ENCODE results near the gene SGCD. TPM values are rescaled to one million over a fixed set of nuclear protein-coding genes. Genes with fewer than 3 reads are reported as not detected.
"Not testable (repeated sequence)": the region's sequence is repeated elsewhere in the genome, so short reads cannot be mapped to it uniquely, and the experiment has no call there.

Gene SGCD
- total RNA-seq, 1 experiment from 2014 or later, result 0.30 TPM

DNA sequence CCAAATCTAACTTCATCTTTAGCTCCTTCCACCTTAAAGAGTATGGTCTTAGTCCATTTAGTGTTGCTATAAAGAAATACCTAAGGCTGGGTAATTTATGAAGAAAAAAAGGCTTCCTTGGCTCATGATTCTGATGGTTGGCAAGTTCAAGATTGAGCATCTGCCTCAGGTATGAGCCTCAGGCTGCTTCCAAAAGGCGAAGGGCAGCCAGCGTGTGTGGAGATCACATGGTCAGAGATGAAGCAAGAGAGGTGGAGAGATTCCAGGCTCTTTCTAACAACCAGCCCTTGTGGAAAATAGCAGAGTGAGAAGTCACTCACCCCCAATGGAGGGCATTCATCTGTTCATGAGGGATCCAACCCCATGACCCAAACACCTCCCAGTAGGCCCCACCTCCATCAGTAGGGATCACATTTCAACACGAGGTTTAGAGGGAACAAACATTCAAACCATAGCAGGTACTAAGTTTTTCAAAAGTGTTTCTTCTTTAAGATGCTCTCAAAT lies 225.9 kb downstream of the SGCD start:
- DNase-seq (ENCODE audit: extremely low read depth, low read depth), result no peak

DNA sequence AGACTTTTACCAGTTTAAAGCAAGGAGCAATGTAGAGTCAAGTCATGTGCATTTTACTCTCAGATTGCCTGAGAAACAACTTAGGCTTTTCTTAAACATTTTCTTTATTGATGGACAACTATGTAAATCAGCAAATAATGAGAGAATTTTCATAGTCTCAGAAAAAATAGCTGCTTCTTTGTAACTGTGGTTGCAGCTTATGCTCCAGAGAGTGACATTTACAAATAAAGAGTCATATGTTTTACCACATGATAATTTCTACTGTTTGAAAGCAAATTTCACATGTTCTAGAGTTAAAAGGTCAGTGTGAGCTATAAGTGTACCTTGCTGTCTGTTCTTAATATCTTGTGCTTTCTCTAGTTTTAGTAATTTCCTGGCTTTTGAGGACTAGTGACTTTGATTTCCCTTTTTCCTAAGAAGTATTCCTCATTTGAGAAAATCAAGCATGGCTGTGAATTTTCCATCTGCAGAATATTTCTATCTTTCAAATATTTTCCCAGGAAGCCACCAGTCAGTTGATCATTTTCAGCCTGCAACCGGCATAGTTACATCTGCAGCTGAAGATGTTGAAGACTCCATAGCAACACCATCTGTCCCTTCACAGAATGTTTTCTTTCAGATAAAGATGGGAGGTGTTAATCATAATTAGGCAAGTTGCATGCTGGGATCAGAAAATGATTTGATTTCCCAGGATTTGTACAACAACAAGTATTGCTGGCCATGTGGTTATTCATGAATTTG lies 229.9 kb downstream of the SGCD start:
- no peak for DNase-seq (ENCODE audit: extremely low read depth, low read depth)

DNA sequence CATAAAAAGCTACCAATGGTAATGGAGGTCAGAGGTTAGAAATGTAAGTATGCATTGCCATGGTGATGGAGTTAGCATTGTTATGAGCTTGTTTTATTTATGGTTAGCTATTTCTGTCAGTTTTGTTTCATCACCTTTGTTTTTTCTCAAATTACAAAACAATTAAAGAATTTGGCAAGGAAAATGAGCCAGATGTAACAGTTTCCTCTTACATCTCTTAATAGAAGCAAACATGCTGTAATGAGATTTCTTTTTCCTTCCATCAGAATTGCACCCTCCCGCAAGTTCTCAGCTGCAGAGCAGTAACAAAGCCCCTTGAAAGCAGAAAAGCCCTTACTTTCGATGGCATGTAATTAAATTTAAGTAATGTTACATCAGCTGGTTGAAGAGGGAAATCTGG lies 233.0 kb downstream of the SGCD start:
- DNase-seq (ENCODE audit: extremely low read depth, low read depth), result no peak

DNA sequence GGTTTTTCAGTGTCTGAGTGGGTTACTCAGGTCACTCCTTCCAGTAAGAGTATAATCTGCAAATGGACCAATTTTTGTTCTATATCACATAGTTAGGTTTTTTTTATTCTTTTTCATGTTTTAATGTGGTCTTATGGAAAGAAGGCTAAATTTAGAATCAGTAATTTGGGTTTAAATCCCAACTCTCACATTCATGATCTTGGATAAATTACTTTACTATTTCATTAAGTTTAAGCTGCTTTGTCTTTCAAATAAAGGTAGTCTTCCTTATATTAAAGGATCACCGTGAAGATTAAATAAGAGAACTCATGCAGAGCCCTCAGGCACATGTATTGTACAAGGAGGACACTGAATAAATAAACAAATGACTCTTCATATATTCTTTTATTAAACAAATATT lies 234.7 kb downstream of the SGCD start:
- DNase-seq (ENCODE audit: extremely low read depth, low read depth), result no peak

DNA sequence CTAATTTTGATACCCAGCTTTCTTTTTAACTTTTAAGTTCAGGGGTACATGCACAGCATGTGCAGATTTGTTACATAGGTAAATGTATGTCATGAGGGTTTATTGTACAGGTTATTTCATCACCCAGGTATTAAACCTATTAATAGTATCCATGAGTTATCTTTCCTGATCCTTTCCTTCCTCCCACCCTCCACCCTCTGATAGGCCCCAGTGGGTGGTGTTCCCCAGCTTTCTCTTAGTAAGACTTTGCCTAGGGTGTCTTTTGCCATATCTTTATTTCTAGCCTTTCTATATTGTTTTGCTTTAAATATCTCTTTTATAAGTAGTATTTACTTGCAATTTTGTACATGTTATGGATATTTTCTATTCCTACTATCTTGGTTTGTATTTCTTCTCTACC lies 243.7 kb downstream of the SGCD start:
- DNase-seq (ENCODE audit: extremely low read depth, low read depth), result no peak

DNA sequence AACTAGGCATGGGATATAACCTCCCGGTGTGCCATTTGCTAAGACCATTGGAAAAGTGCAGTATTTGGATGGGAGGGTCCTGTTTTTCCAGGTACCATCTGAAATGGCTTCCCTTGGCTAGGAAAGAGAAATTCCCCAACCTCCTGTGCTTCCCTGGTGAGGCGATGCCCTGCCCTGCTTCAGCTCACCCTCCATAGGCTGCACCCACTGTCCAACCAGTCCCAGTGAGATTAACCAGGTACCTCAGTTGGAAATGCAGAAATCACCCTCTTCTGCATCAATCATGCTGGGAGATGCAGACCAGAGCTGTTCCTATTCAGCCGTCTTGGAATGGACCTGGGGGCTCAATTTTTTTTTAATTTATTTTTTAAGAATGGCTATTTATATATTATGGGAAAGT lies 254.8 kb downstream of the SGCD start:
- DNase-seq (ENCODE audit: extremely low read depth, low read depth), result no peak

DNA sequence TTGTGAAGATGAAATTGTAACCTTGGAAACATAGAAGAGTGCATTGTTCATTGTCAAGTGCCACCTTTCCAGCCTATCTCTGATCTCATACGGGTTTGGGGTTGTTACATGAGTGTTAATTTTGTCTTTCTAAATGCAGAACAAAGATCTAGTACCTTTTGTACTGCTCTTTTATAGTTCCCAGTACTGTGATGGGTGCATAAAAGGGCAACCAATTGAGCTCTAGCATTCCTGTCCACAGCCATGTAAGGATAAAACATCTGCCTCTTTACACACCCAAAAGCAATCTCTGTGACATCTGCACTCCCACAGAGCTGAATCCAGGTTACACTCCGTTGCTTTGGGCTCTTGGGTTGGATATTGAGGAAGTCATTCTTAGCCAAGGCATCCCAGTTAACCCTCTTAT lies 255.2 kb downstream of the SGCD start:
- DNase-seq (ENCODE audit: extremely low read depth, low read depth), result no peak

DNA sequence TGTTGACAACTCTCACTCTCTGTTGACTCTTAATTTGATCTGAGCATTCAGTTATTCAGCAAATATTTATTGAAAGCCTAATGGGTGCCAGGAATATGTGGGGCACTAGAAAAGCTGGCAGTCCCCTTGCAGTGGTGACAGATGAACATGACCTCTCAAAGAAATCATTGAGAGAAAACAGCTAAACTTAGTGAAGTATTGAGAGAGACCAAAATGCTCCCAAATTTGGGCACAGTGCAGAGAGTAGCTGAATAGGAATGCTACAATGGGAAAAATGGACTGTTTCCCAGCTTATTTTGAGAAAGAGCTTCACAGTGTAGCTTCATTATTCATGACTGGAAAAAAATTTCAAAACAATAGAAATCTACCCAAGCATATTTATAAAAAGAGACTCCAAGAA lies 257.9 kb downstream of the SGCD start:
- DNase-seq (ENCODE audit: extremely low read depth, low read depth), result no peak

DNA sequence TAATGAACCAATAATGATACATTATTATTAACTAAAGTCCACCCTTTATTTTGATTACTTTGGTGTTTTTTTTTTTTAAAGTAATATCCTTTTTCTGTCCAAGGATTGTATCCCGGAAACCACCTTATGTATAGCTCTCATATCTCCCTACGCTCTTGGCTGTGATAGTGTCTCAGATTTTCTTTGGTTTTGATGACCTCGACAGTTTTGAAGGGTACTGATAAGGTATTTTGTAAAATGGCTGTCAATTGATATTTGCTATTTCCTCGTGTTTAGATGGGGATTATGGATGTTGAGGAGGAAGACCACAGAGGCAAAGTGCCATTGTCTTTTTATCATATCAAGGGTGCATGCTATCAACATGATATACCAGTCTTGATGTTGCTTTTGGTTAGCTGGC lies 259.0 kb downstream of the SGCD start:
- DNase-seq (ENCODE audit: extremely low read depth, low read depth), result no peak

DNA sequence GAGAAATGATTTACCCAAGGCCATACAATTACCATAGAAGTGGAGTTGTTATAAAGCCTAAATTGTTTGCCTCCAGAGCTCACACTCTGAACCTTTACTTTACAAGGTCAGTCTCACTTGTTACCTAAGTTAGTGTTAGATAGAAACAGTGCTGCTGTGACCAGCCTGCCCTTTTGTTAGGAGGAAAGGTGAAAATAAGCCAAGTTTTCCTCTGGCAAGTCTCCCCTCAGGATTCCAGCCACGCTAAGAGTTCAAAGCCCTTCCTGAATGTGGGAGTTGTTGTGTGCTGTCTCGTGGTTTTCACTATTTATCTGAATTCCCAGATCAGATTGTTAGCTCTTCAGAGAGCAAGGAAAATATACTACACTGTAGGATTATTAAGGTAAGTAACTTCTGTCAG lies 260.0 kb downstream of the SGCD start:
- DNase-seq (ENCODE audit: extremely low read depth, low read depth), result no peak

DNA sequence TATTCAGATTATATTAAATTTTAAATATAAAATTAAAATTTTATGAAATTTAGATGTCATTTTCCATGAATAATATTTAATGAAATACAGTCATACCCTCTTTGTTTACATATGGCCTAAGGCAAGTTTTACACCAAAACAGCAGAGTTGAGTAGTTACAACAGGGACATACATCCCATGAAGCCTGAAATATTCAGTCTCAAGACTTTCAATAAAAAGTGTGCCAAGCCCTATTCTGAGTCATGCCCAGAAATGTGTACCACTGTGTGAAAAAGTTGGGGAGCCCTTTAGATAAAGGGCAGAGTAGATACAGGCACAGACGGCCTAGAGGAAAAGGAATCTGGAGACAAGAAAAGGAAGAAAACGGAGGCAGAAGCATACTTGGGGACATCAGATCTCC lies 261.3 kb downstream of the SGCD start:
- DNase-seq (ENCODE audit: extremely low read depth, low read depth), result no peak

DNA sequence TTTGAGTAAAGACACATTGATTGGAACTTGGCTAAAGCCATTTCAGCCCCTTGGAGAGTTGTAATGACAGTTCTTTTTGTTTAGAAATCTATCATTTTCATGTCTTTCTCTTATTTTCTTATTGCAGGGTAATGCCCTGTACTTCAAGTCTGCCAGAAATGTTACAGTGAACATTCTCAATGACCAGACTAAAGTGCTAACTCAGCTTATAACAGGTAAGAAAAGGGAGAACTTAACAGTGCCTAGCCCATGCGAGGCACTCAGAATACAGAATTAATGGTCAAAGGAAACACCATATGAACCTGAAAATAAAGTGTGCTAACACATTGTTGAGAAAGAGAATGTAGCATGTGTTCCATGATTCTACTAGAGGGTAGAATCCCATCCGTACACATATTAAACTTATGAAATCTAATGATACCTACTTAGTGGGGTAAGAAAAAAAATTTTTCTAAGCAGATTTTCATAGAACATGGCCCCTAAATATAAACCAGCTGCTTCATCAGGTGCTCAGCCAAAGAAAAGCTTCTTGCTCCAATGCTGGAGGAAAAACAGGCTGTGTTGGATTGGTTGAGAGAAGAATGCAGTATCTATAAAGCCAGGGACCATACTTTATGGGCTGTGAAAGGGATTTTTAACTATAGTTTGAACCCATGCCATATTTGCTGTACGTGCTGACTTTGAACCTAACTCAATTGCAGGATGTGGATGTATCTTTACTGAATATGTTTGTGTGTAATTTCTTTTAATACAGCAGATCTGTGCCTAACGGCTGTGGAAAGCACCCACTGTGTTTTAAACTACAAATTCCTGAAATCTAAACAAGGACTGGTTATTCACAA lies 262.4 kb downstream of the SGCD start:
- no peak for DNase-seq (ENCODE audit: extremely low read depth, low read depth)

DNA sequence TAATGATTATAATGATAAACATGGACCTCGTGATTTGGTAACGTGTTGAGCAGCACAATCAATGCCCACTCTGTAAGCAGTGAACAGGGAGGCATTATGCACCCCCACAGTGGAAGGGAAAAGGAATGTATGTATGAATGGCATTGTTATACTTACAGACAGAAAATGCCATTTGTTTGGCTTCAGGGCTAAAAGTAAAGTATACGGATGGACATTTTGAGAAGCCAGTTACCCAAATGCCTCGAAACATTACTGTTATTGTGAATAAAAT lies 262.9 kb downstream of the SGCD start:
- DNase-seq (ENCODE audit: extremely low read depth, low read depth), result no peak

DNA sequence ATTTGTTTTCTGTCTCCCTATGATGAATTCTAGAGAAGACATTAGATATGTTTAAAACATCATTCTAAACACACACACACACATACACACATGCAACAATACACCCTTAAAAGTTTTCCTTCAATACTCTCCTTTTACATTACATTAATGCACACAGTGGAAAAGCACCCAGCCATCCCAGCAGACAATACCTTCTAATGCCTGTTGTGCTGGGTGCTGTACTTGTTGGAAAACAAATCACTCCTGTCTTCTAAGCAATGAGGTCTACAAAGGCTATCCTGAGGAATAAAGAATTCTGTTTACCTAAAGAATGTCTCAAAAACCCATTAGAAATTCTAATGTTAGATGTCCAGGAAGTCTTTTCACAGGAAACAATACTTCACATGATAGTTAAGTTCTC lies 264.0 kb downstream of the SGCD start:
- no peak for DNase-seq (ENCODE audit: extremely low read depth, low read depth)

DNA sequence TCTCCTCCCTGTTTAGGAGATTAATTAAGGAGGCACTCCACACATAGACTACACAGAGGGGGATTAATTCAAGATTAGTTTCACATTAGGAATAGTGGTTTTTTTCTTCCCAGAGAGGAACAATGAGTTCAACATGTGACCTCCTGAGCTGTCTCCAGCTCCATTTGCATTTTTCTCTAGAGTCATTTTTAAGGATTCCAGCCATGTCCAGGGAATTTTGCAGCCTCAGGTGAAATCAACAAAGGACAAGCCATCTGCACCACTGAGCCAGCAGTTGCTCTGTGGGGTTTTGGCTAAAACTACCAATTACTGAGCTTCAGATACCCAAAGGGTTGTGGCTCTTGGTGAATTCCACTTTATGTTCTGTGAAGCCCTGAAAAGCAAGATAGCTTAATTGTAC lies 264.7 kb downstream of the SGCD start:
- DNase-seq (ENCODE audit: extremely low read depth, low read depth), result no peak

DNA sequence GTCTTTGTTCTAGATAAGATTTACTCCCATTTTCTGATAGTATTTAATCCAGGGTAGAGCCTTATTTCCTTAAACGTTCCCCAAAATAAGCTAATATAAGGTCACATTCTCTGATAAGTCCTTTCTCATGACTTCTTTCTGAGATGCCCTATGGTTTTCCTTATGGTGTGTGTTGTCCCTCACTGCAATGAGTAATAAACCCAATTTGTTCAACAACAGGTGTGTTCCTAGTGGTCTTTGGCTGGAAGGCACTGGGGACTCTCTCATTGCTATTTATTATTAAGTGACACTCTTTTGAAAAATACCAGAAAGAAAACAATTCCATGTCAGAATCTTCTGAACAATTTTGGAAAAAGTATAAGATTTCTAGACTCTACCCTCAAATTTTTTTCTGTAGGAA lies 266.6 kb downstream of the SGCD start:
- no peak for DNase-seq (ENCODE audit: extremely low read depth, low read depth)

DNA sequence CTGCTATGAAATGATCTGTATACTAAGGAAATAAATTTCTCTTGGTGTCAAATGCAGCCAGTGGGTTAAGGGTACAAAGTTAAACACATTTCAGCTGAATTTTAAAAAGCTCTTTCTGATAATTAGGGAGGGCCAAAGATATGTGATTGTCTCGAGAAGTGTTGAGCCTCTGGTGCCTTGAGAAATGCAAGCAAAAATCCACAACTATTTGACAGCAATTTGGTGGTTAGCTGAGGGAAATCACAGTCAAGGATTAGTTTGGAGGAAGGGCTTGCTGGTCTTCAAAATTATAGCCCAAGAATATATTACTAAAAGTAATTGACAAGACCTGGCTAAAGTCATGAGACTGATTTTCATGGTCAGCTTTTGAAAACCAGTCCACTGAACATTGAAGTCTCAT lies 267.4 kb downstream of the SGCD start:
- no peak for DNase-seq (ENCODE audit: extremely low read depth, low read depth)

DNA sequence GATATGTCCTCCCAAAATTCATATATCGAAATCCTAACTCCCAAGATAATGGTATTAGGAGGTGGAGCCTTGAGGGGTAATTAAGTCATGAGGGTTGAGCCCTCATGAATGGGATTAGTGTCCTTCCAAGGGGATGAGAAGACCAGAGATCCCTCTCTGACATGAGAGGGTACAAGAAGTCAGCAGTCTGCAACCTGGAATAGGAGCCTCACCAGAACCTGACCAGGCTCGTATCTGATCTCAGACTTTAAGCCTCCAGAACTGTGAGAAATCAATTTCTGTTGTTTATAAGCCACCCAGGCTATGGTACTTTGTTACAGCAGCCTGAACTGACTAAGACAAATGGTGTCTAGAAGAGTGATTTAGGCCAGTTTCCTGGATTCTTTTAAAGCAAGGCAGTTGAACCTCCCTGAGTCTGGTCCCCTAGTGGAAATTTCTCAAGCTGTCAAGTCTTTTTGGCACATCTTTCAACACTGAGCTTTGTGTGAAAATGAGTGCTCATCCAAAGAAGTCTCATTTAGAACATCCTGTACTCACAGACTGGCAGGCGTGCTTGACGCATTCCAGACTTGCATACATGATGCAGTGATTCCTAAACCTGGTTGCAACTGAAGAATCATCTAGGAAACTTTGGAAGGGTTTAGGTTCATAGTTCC lies 268.3 kb downstream of the SGCD start:
- DNase-seq (ENCODE audit: extremely low read depth, low read depth), result no peak

DNA sequence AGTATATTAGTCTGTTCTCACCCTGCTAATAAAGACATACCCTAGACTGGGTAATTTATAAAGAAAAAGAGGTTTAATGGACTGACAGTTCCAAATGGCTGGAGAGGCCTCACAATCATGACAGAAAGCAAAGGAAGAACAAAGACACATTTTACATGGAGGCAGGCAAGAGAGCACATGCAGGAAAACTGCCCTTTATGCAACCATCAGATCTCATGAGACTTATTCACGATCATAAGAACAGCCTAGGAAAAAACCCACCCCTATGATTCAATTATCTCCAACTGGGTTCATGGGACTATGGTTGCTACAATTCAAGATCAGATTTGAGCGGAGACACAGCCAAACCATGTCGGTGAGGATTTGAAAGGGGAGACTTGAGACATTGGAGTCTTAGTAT lies 270.3 kb downstream of the SGCD start:
- no peak for DNase-seq (ENCODE audit: extremely low read depth, low read depth)

DNA sequence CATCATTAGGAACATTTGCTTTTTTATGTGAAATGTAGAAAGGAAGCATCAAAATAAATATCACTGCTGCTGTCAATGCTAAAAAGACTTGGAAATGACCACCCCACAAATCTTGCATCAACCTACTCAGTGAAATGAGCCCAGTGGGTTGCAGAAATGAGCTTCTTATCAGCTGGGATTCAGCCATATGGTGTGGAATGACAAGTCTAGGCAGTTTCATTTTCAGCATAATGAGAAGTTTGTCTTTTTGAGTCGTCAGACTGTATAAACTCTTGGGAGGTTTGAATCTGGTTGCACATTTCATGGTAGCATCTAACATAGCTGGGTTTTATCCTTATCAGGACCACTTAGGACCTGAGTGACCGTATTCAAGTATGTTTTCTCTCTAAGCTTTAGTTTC lies 272.0 kb downstream of the SGCD start:
- DNase-seq (ENCODE audit: extremely low read depth, low read depth), result no peak

DNA sequence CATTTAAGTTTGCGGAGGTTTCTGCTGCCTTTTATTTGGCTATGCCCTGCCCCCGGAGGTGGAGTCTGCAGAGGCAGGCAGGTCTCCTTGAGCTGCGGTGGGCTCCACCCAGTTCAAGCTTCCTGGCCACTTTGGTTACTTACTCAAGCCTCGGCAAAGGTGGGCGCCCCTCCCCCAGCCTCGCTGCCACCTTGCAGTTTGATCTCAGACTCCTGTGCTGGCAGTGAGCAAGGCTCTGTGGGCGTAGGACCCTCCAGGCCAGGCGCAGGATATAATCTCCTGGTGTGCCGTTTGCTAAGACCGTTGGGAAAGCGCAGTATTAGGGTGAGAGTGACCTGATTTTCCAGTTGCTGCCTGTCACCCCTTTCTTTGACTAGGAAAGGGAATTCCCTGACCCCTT lies 283.6 kb downstream of the SGCD start:
- not testable (repeated sequence) for DNase-seq (ENCODE audit: extremely low read depth, low read depth)

DNA sequence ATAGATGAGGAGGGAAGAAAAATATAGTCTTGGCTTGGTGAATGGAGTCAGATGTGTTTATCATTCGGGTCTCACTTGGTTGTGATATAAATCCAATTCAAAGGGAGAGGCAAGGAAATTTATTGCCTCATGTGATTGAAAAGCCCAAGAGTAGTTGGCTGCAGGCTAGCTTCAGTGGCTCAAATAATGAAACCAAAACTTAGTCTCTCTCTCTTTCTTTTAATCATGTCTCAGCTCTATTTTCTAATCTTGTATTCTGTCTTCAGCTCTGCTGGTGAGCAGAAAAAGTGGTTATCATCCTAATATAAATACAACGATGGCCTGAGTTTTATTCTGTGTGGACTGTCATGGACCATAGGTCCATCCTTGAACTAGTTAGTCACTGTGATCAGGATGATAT lies 288.9 kb downstream of the SGCD start:
- no peak for DNase-seq (ENCODE audit: extremely low read depth, low read depth)

Measured in NCI-H460 (cell line).